Measurements from ENCODE around the gene WWC2. TPM values are rescaled to one million over a fixed set of nuclear protein-coding genes. Genes with fewer than 3 reads are reported as not detected.

The WWC2 gene
- total and polyA plus RNA-seq, 2 experiments from 2014 or later = 50.5 to 74.2 TPM

- H3K27me3 ChIP-seq (ENCODE audit: insufficient read depth) = no peaks in the 10 kb centered on the region
- no peak overlapping the region for H3K4me2 ChIP-seq
- no peak for ATAC-seq
- TF ChIP-seq ZNF114 (CRISPR knock-in tag; IDR thresholded peaks at IDR 0.05) (no peak), ETS1 (IDR thresholded peaks at IDR 0.05) (no peak), POLR2AphosphoS5 (IDR thresholded peaks at IDR 0.05; ENCODE audit: low read depth) (no peak), ZNF462 (CRISPR knock-in tag; IDR thresholded peaks at IDR 0.05) (no peak), REST (IDR thresholded peaks at IDR 0.05; ENCODE audit: unreplicated experiment) (no peak), STAT1 (IDR thresholded peaks at IDR 0.05; ENCODE audit: unreplicated experiment) (no peak), JUNB (IDR thresholded peaks at IDR 0.05; ENCODE audit: unreplicated experiment) (no peak), CTCF (conservative IDR thresholded peaks at IDR 0.05; ENCODE audit: low read depth in 2 of 2) (no peak)
- no peaks in the 10 kb centered on the region; the same call in 2 of the 3 replicates for H3K4me1 Mint-ChIP-seq
- H3K27ac Mint-ChIP-seq = no peak overlapping the region
- 0 out of 2 replicates have a peak, but pooled peaks cover 3% of the 10 kb centered on the region for H4K20me1 ChIP-seq (replicated peaks; ENCODE audit: insufficient read depth)
- no peaks in the 10 kb centered on the region for H3K9me2 ChIP-seq (ENCODE audit: insufficient read depth)
- peaks cover 38% of the 10 kb centered on the region for H3K36me3 Mint-ChIP-seq (ENCODE audit: low read depth)
- no peak overlapping the region for H3K4me3 ChIP-seq
- no peaks in the 10 kb centered on the region for H3K79me2 ChIP-seq (replicated peaks; ENCODE audit: insufficient read depth)
- no peaks in the 10 kb centered on the region for H3K27me3 Mint-ChIP-seq (ENCODE audit: insufficient read depth, low read depth, poor library complexity)
- H3K4me3 Mint-ChIP-seq = no peak overlapping the region
- H3K36me3 ChIP-seq (ENCODE audit: insufficient read depth) = peaks cover 27% of the 10 kb centered on the region
- no peaks in the 10 kb centered on the region for H3K9me3 Mint-ChIP-seq
- DNase-seq (ENCODE audit: low spot score) = no peak
- H2AFZ ChIP-seq = no peak overlapping the region
- H3K27ac ChIP-seq (ENCODE audit: low read depth) = no peak overlapping the region
- no peaks in the 10 kb centered on the region for H3K4me1 ChIP-seq (ENCODE audit: insufficient read depth)
- H3F3A ChIP-seq (replicated peaks; ENCODE audit: low read depth) = no peaks in the 10 kb centered on the region
Measured at GRCh38 chr4:183297675-183298074, 198.6 kb downstream of the WWC2 start.
